Activated CD8-positive, alpha-beta memory T cell treated with anti-CD3 and anti-CD28 coated beads for 1 hour (primary cell): ENCODE data around the gene WNT5A.

Experiments
- DNase-seq, 2 donors: peaks; one replicate each; pipeline ENCODE4 v3.0.0-alpha.2; 2020; ENCODE audit warnings: low read depth in 1 of 2; ENCODE audit errors: extremely low read depth in 1 of 2

The WNT5A gene

GRCh38 chr3:55486857-55487380, at the start of gene WNT5A:
Gene WNT5A, minus strand, starts transcription at chr3:55487306. Its CDS starts 321 bp downstream, at chr3:55486985.
- DNase-seq: no peak

DNA sequence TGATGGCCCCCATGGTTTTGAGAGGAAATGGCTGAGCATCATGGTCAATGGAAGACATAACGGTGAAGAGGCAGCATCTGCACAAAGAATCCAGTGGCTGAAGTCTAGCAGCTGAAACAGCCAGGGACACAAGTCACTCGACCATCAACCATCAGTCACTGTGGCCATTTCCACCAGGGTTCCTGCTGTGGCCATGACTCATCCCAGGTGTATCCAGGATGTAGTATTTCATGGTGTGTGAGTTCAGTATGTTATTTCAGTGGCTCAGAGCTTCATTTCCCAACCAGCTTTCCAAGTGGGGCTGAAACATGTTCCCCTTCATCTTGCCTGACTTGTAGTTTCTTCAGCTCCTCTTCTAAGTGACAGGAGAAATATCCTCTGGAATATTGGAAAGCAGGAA, 47.8 kb upstream of the WNT5A start:
- no peak for DNase-seq

DNA sequence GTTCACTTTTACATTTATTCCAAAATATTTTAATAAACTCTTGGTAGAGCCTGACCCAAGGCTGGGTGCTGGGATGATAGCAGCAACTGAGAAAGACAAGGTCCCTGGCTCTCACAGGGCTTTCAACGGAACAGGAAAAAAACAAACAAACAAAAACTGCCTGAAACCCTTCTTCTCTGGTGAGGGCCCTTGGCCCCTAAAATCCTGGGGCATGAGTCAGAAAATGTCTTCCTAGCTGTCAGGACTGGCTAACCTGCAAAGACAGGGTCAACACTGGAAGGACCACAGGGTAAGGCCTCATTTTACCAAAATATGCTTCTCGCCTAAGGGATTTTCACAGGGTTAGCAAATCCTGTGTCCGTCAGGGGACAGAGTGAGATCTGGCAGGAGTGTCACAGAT, 45.7 kb upstream of the WNT5A start:
- no peak for DNase-seq

- no peak for DNase-seq
These were observed 44.2 kb upstream of the WNT5A start for GRCh38 chr3:55531321-55531720.

- no peak for DNase-seq
These were observed 40.3 kb upstream of the WNT5A start for GRCh38 chr3:55527361-55527760.

DNA sequence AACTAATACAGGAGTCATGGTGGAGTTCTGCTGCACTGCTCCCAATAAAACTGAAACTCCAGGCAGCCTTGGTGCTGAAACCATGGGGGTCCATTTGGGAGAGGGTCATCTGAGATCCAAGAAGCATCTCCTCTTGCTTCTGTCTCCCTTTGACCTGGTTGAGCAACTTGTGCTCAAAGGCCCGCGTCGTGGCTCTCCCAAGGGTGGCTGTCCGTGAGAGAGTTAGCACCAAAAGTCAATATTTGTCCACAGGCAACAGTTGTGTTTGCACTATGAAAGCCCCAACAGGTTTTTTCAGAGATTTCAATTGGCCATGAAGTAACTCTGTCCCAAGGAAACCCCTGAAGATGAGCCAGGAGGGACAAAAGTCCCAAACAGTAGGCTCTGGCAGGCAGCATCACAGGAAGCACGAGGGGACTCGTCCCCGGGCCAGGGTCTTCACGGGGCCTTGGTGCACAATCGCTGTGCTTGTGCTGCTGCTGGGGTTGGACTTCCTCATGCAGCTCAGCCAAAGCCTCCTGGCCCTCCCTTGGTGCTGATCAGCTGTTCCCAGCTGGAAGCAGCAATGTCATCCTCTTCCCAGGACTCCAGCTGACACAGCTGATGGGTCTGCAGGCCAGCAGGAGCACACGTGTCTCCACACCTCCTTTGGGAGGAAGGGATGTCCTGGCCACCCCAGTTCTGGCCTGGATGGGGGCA, 39.4 kb upstream of the WNT5A start:
- no peak for DNase-seq

DNA sequence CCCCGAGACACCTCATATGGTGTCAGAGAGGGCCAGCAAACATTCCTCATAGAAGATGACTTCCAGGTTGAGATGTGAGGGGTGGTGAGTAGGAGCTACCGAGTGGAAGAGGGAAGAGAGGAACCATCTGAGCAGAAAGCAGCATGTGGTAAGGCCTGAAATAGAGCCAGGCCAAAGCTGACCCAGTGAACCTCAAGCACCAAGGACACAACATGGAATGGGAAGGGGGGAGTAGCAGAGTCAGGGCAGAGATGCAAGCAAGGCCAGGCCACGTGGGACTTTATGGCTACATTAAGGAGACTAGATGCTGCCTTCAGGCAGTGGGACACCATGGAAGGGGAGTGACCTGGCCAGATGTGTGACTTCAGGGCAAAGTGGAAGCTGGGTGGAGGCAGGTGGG, 38.3 kb upstream of the WNT5A start:
- no peak for DNase-seq

DNA sequence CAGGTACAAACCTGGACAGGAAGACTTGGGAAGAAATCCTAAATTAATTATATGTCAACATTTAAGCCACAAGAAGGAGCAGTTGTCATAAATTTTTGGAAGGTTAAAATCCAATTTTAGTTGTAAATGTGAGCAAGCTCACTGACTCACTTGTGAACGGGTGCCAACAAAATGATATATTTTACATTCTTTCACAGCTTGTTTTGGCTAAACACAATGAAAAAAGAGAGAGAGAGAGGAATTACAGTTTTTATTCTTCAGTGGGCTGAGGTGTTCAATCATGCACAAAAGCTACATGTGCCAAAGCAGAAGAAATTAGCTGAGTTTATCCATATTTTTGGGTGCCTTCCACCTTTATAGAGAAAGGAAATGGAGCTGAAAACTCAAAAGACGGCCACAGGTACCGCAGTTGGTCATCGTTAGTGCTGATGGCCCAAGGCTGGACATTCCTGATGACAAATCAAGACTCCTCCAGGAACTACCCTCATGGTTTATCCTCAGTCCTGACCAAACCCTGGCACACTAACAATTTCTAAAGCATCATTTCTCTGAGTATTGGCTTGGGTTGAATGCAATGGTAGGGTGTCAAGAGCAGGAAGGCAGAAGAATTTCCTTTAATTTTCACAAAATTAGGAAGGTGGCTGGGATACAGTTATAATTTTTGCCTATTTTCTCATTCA, 37.6 kb upstream of the WNT5A start:
- DNase-seq: no peak

DNA sequence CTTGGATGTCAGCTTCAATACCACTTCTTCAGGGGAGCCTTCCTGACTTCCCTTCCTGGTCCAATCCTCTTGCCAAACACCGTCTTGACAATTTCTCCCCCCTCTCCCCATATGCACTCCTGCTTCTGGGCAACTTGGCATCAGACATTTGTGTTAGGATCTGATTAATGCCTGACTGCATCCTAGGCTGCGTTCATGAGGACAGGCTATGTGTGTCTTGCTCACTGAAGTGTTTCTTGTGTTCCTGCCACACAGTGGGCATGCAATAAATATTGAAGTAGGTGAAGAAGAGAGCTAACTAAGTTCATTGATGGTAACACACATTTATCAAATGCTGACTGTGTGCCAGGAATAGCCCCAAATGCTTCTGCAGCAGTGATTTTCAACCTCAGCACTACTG, 36.4 kb upstream of the WNT5A start:
- no peak for DNase-seq

GRCh38 chr3:55521738-55522421, 34.8 kb upstream of the WNT5A start:
- DNase-seq: no peak

DNA sequence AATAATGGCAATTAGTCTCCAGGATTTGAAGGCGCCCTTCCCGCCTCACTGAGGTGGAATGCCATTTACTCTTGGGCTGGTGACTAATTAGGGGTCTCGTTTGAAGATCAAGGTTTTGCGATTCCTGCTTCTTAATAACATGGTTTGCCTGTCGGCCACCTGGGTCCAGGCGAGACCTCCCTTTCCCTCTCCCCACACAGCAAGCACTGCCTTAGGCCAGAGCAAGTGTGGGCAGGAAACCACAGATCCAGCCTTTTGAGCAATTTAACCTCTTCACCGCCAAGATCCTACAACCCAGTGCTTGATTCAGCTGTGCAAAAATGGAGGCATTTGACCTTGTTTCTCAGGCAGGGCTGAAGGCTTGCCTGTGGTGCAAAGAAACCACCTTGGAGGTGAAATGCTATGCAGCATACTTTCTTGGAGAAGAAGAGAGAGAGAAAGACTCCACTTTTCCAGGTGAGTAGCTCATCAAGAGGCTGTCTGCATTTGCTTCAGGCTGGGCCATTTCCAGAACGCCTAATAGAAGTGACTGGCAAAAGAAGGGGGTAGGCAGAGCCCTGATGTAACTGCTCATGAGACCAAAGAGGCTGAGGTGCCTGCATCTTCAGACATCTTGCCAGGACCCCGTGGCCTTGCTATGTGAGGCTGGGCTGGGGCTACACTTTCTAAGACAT, 34.1 kb upstream of the WNT5A start:
- no peak for DNase-seq

- no peak for DNase-seq
These were observed 31.9 kb upstream of the WNT5A start for GRCh38 chr3:55519019-55519418.

GRCh38 chr3:55518451-55518850, 31.3 kb upstream of the WNT5A start:
- no peak for DNase-seq

- no peak for DNase-seq
These were observed 29.4 kb upstream of the WNT5A start for GRCh38 chr3:55516392-55517030.

- DNase-seq: no peak
These were observed 28.6 kb upstream of the WNT5A start for GRCh38 chr3:55515550-55516246.

GRCh38 chr3:55514962-55515361, 27.9 kb upstream of the WNT5A start:
- no peak for DNase-seq

- no peak for DNase-seq
These were observed 25.7 kb upstream of the WNT5A start for GRCh38 chr3:55512571-55513343.

DNA sequence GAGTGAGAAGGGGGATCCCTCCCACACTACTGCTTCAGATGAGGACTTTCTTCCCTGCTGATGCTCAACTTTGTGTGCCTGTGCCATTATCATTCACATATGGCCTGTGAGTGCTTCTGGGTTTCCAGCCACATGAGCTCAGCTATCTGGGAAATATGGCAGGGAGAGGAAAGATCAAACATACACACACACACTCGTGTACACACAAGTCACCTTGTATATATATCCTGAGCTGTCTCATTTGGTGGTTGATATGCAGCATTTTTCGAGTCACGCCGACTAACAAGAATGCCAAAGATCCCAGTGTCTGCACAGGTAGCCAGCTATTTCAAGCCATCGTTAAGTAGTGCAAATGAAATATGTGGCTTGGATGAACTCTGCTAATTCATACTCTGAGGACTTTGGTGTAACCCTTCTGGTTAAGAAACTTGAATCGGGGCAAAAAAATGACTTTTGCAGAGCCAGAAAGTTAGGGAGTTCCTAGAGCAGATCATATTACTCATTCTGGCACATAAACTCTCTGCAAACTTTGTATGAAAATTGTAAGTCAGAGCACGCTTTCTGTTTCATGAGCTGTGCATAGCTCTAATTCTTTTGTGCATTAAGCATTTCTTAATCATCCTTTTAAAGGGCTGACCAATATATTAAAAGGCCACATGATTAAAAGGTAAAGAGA, 24.9 kb upstream of the WNT5A start:
- DNase-seq: no peak

GRCh38 chr3:55508335-55508734, 21.2 kb upstream of the WNT5A start:
- no peak for DNase-seq
